Neural cell (in vitro differentiated cells): ENCODE results near the gene VMAC. TPM values are rescaled to one million over a fixed set of nuclear protein-coding genes. Genes with fewer than 3 reads are reported as not detected.

Experiments
- H2AFZ ChIP-seq: fragments of 200-600, 300-800 bp; sonication (generic), shearing (Covaris generic); 2 replicates; pipeline ENCODE4 v1.6.0; 2014; ENCODE audit warnings: low read depth, mild to moderate bottlenecking, antibody characterized with exemption, low read length, moderate library complexity
- H3F3A ChIP-seq: fragments of 200-600 bp; shearing (Covaris generic); 2 replicates; pipeline ENCODE4 v1.6.1; 2016; ENCODE audit warnings: mild to moderate bottlenecking, moderate library complexity, mixed read lengths, antibody characterized with exemption, low read length; ENCODE audit not compliant: insufficient read depth, poor library complexity, severe bottlenecking
- H3K27ac ChIP-seq: fragments of 200-600, 300-800 bp; sonication (generic), shearing (Covaris generic); 2 replicates; pipeline ENCODE4 v1.5.1; 2014; ENCODE audit warnings: mild to moderate bottlenecking, low read length, moderate library complexity
- H3K27me3 ChIP-seq: fragments of 300-800, 200-600 bp; sonication (generic), shearing (Covaris generic); 2 replicates; pipeline ENCODE4 v1.6.0; 2014; ENCODE audit warnings: mild to moderate bottlenecking, low read depth, low read length, moderate library complexity; ENCODE audit not compliant: insufficient read depth
- H3K36me3 ChIP-seq: fragments of 300-800, 200-600 bp; sonication (generic), shearing (Covaris generic); 2 replicates; pipeline ENCODE4 v1.5.1; 2014; ENCODE audit warnings: mild to moderate bottlenecking, antibody characterized with exemption, low read length, moderate library complexity; ENCODE audit not compliant: insufficient read depth
- H3K4me2 ChIP-seq: fragments of 300-800, 200-600 bp; sonication (generic), shearing (Covaris generic); 2 replicates; pipeline ENCODE4 v1.6.0; 2014; ENCODE audit warnings: mild to moderate bottlenecking, low read length
- H3K4me3 ChIP-seq: fragments of 300-800, 200-600 bp; sonication (generic), shearing (Covaris generic); 2 replicates; pipeline ENCODE4 v1.5.1; 2014; ENCODE audit warnings: mild to moderate bottlenecking, low read length, moderate library complexity
- H3K79me2 ChIP-seq: fragments of 200-600 bp; shearing (Covaris generic); replicated peaks from 2 replicates; pipeline ENCODE4 v1.6.0; 2014; ENCODE audit warnings: mild to moderate bottlenecking, low read length, moderate library complexity; ENCODE audit not compliant: insufficient read depth
- H3K9ac ChIP-seq: fragments of 300-800, 200-600 bp; sonication (generic), shearing (Covaris generic); 2 replicates; pipeline ENCODE4 v1.6.1; 2016; ENCODE audit warnings: mild to moderate bottlenecking, low read length, mixed read lengths
- H3K9me2 ChIP-seq: fragments of 200-600 bp; shearing (Covaris generic); 2 replicates; pipeline ENCODE4 v1.6.1; 2016; ENCODE audit warnings: mild to moderate bottlenecking, low read length, mixed read lengths; ENCODE audit not compliant: insufficient read depth
- H3K9me3 ChIP-seq: fragments of 200-600, 300-800 bp; sonication (generic), shearing (Covaris generic); 2 replicates; pipeline ENCODE4 v1.6.1; 2016; ENCODE audit warnings: mild to moderate bottlenecking, mixed run types, low read length, moderate library complexity, mixed read lengths
- H4K20me1 ChIP-seq: fragments of 200-600 bp; shearing (Covaris generic); 2 replicates; pipeline ENCODE4 v1.6.1; 2016; ENCODE audit warnings: mild to moderate bottlenecking, mixed run types; ENCODE audit not compliant: insufficient read depth
- CTCF ChIP-seq: fragments of 450-650 bp; IDR thresholded peaks from 2 replicates; pipeline ENCODE4 v1.5.1; 2014; ENCODE audit warnings: antibody characterized with exemption, mild to moderate bottlenecking, moderate library complexity; ENCODE audit not compliant: poor library complexity, severe bottlenecking
- EP300 ChIP-seq: fragments of 450-650 bp; conservative IDR thresholded peaks from 2 replicates; pipeline ENCODE4 v1.6.1; 2014; ENCODE audit warnings: antibody characterized with exemption, mild to moderate bottlenecking, moderate library complexity; ENCODE audit not compliant: poor library complexity, severe bottlenecking
- EZH2 ChIP-seq: fragments of 200-600, 300-800 bp; shearing (Covaris generic), sonication (generic); IDR thresholded peaks from 2 replicates; pipeline ENCODE4 v1.6.1; 2014; ENCODE audit warnings: antibody characterized with exemption, low read length, borderline replicate concordance, mild to moderate bottlenecking; ENCODE audit not compliant: insufficient read depth, poor library complexity, severe bottlenecking
- MXI1 ChIP-seq: fragments of 450-650 bp; conservative IDR thresholded peaks from 2 replicates; pipeline ENCODE4 v1.6.1; 2014; ENCODE audit warnings: antibody characterized with exemption, mild to moderate bottlenecking; ENCODE audit not compliant: poor library complexity, severe bottlenecking
- POLR2AphosphoS5 ChIP-seq: IDR thresholded peaks from 2 replicates; pipeline ENCODE4 v1.6.1; 2012
- RAD21 ChIP-seq: fragments of 450-650 bp; conservative IDR thresholded peaks from 2 replicates; pipeline ENCODE4 v1.6.1; 2014; ENCODE audit warnings: antibody characterized with exemption, mild to moderate bottlenecking, moderate library complexity
- REST ChIP-seq: IDR thresholded peaks from 2 replicates; pipeline ENCODE4 v1.6.1; 2012; ENCODE audit warnings: borderline replicate concordance
- SMC3 ChIP-seq: fragments of 450-650 bp; conservative IDR thresholded peaks from 2 replicates; pipeline ENCODE4 v1.6.1; 2014; ENCODE audit warnings: antibody characterized with exemption, mild to moderate bottlenecking, moderate library complexity; ENCODE audit not compliant: poor library complexity
- TAF1 ChIP-seq: IDR thresholded peaks from 2 replicates; pipeline ENCODE4 v1.6.1; 2012; ENCODE audit warnings: low read depth
- polyA plus RNA-seq: library from polyadenylated mRNA; depleted of rRNA; stranded (reverse); fragments of >200 nt; gene quantifications from 2 replicates; pipeline ENCODE4 v1.2.3, GENCODE V29; 2014

The VMAC gene
- polyA plus RNA-seq, 1 donor from 2014 or later: 6.0 TPM

GRCh38 chr19:5951338-5951861 lies 46.7 kb downstream of the VMAC start:
- no peak for TF ChIP-seq TAF1
- TF ChIP-seq RAD21: no peak
- TF ChIP-seq CTCF: no peak
- no peak for TF ChIP-seq EZH2
- TF ChIP-seq EP300: no peak
- no peak for TF ChIP-seq SMC3
- no peak for TF ChIP-seq REST
- TF ChIP-seq POLR2AphosphoS5: no peak
- TF ChIP-seq MXI1: no peak
- no peaks in the 10 kb centered on the region for H3K9me3 ChIP-seq
- no peak overlapping the region for H3K4me3 ChIP-seq
- no peak overlapping the region for H3K4me2 ChIP-seq
- H3K36me3 ChIP-seq: peaks cover 6% of the 10 kb centered on the region
- H3K27me3 ChIP-seq: no peaks in the 10 kb centered on the region
- H4K20me1 ChIP-seq: peaks cover 3% of the 10 kb centered on the region
- no peak overlapping the region for H3K9ac ChIP-seq
- H3K27ac ChIP-seq: no peak overlapping the region
- peaks cover 48% of the 10 kb centered on the region for H3K79me2 ChIP-seq
- no peaks in the 10 kb centered on the region for H3K9me2 ChIP-seq
- H3F3A ChIP-seq: no peaks in the 10 kb centered on the region
- H2AFZ ChIP-seq: no peak overlapping the region

- H3K4me3 ChIP-seq: no peak overlapping the region
- H4K20me1 ChIP-seq: peaks cover 3% of the 10 kb centered on the region
- H3K27me3 ChIP-seq: no peaks in the 10 kb centered on the region
- H3F3A ChIP-seq: no peaks in the 10 kb centered on the region
- H2AFZ ChIP-seq: no peak overlapping the region
- no peak overlapping the region for H3K4me2 ChIP-seq
- TF ChIP-seq RAD21: no peak
- no peak for TF ChIP-seq TAF1
- TF ChIP-seq REST: no peak
- no peak for TF ChIP-seq POLR2AphosphoS5
- no peak for TF ChIP-seq EP300
- TF ChIP-seq SMC3: no peak
- no peak for TF ChIP-seq CTCF
- no peak for TF ChIP-seq MXI1
- TF ChIP-seq EZH2: no peak
- no peak overlapping the region for H3K9ac ChIP-seq
- peaks cover 6% of the 10 kb centered on the region for H3K36me3 ChIP-seq
- no peaks in the 10 kb centered on the region for H3K9me3 ChIP-seq
- H3K79me2 ChIP-seq: peaks cover 54% of the 10 kb centered on the region
- no peak overlapping the region for H3K27ac ChIP-seq
- no peaks in the 10 kb centered on the region for H3K9me2 ChIP-seq
Observed at GRCh38 chr19:5952193-5953029, 47.7 kb downstream of the VMAC start.
